Measurements from ENCODE around the gene ZIM2. TPM values are rescaled to one million over a fixed set of nuclear protein-coding genes. Genes with fewer than 3 reads are reported as not detected.

The ZIM2 gene
- total RNA-seq, 1 experiment from 2014 or later, result not detected

- no TSS peak for BruUV-seq (replicated peaks)
- Histone ChIP-seq H3K79me2 (ENCODE audit: low read depth) (no peaks in the 10 kb centered on the region), H3K27me3 (ENCODE audit: insufficient read depth, low read depth) (no peaks in the 10 kb centered on the region), H3K4me3 (no peak overlapping the region), H3K4me2 (no peak overlapping the region), H3K27ac (no peak overlapping the region), H3K9me3 (ENCODE audit: insufficient read depth, low read depth) (peaks cover 3% of the 10 kb centered on the region; the same call in 1 of the 2 replicates), H4K20me1 (ENCODE audit: insufficient read depth) (no peaks in the 10 kb centered on the region), H3F3A (ENCODE audit: insufficient read depth, low read depth) (no peaks in the 10 kb centered on the region), H3K9me2 (ENCODE audit: insufficient read depth) (no peaks in the 10 kb centered on the region), H2AFZ (no peak overlapping the region), H3K4me1 (replicated peaks; ENCODE audit: insufficient read depth) (no peaks in the 10 kb centered on the region), H3K36me3 (ENCODE audit: low read depth) (no peaks in the 10 kb centered on the region)
- TF ChIP-seq CTCF (conservative IDR thresholded peaks at IDR 0.05), result no peak
- no peak for TF ChIP-seq EZH2 (IDR thresholded peaks at IDR 0.05; ENCODE audit: low read depth)
- POLR2A ChIA-PET (ENCODE audit: unreplicated experiment), result no interaction called here
- CTCF ChIA-PET, result no interaction called here
- intact Hi-C loops (cut with micrococcal nuclease; ENCODE audit: unreplicated experiment), result no loop called here
- no peak for DNase-seq
These were observed 5.8 kb downstream of the ZIM2 start for GRCh38 chr19:56834564-56835375.

DNA sequence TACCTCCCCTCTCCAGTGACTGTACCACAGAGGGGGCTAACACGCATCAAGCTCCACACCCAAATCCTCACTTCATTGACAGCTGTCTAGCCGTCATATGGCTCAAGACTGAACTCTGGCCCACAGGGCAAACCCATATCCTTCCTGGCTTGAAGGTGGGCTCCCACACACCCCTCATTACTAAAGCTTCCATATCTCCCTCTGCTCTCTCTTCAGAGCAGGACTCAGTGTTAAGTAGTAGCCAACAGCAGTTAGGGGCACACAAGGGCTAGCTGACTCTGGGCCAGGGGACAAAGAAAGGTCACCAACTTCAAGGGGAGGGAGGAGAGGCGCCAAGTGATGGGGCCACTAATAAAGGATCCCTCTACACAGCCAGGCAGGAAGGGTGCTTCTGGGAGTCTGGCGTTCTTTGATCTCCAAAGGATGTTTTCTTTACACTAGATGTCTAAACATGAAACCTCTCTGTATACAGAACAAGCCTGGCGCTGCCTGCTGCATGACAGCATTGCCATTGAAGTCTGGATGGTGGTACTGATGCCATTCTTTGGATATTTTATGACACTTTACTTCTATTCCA, 8.1 kb downstream of the ZIM2 start:
- no peaks in the 10 kb centered on the region for H3K27me3 ChIP-seq (ENCODE audit: insufficient read depth, low read depth)
- no peaks in the 10 kb centered on the region for H3F3A ChIP-seq (ENCODE audit: insufficient read depth, low read depth)
- no peak overlapping the region for H2AFZ ChIP-seq
- ChIA-PET CTCF (no interaction called here), POLR2A (ENCODE audit: unreplicated experiment) (no interaction called here)
- no peak overlapping the region for H3K27ac ChIP-seq
- BruUV-seq (replicated peaks), result no TSS peak
- no peaks in the 10 kb centered on the region for H3K9me2 ChIP-seq (ENCODE audit: insufficient read depth)
- no peaks in the 10 kb centered on the region for H3K9me3 ChIP-seq (ENCODE audit: insufficient read depth, low read depth)
- no peaks in the 10 kb centered on the region for H3K79me2 ChIP-seq (ENCODE audit: low read depth)
- no peak overlapping the region for H3K4me3 ChIP-seq
- no peaks in the 10 kb centered on the region for H4K20me1 ChIP-seq (ENCODE audit: insufficient read depth)
- H3K4me2 ChIP-seq, result no peak overlapping the region
- no peak for DNase-seq
- H3K36me3 ChIP-seq (ENCODE audit: low read depth), result no peaks in the 10 kb centered on the region
- TF ChIP-seq CTCF (conservative IDR thresholded peaks at IDR 0.05), result no peak
- TF ChIP-seq EZH2 (IDR thresholded peaks at IDR 0.05; ENCODE audit: low read depth), result no peak
- no peaks in the 10 kb centered on the region for H3K4me1 ChIP-seq (replicated peaks; ENCODE audit: insufficient read depth)
- intact Hi-C loops (cut with micrococcal nuclease; ENCODE audit: unreplicated experiment), result no loop called here

DNA sequence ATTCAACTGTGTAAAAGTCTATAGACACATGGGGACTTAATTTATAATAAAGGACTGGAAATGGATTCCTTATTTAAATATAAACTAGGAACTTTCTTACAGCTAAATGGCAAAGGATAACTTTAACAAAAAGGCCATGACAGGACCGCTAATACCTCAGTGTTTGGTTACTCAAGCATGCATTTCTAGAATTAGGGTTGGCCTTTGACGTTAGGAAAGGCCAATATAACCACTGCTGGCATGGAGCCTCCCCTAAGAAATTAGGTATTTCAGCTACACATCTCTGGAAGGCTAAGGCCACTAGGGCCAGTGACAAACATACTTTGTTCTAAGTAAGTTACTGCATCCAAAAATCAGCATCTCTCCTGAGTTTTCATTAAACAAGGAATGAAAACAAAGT, 9.3 kb downstream of the ZIM2 start:
- no peak overlapping the region for H3K4me2 ChIP-seq
- no TSS peak for BruUV-seq (replicated peaks)
- no peak for TF ChIP-seq CTCF (conservative IDR thresholded peaks at IDR 0.05)
- no peak overlapping the region for H3K4me3 ChIP-seq
- no peaks in the 10 kb centered on the region for H3F3A ChIP-seq (ENCODE audit: insufficient read depth, low read depth)
- H3K27me3 ChIP-seq (ENCODE audit: insufficient read depth, low read depth), result no peaks in the 10 kb centered on the region
- H3K36me3 ChIP-seq (ENCODE audit: low read depth), result no peaks in the 10 kb centered on the region
- H3K27ac ChIP-seq, result no peak overlapping the region
- H3K9me2 ChIP-seq (ENCODE audit: insufficient read depth), result no peaks in the 10 kb centered on the region
- H2AFZ ChIP-seq, result no peak overlapping the region
- no peak for DNase-seq
- CTCF ChIA-PET, result no interaction called here
- POLR2A ChIA-PET (ENCODE audit: unreplicated experiment), result no interaction called here
- H3K9me3 ChIP-seq (ENCODE audit: insufficient read depth, low read depth), result no peaks in the 10 kb centered on the region
- no peaks in the 10 kb centered on the region for H3K79me2 ChIP-seq (ENCODE audit: low read depth)
- intact Hi-C loops (cut with micrococcal nuclease; ENCODE audit: unreplicated experiment), result no loop called here
- H4K20me1 ChIP-seq (ENCODE audit: insufficient read depth), result no peaks in the 10 kb centered on the region
- no peaks in the 10 kb centered on the region for H3K4me1 ChIP-seq (replicated peaks; ENCODE audit: insufficient read depth)

Data from PC-9 (cell line).